H9 (cell line): ENCODE results near the gene GSS. TPM values are rescaled to one million over a fixed set of nuclear protein-coding genes. Genes with fewer than 3 reads are reported as not detected.

Source experiments
- DNase-seq: peaks from one replicate; pipeline ENCODE4 v3.0.0-alpha.2; 2017
- H2AFZ ChIP-seq: one replicate; pipeline ENCODE4 v1.6.1; 2013; ENCODE audit warnings: mild to moderate bottlenecking, low read length, control low read depth, moderate library complexity
- H2AK5ac ChIP-seq: 2 replicates; pipeline ENCODE4 v1.6.1; 2013; ENCODE audit warnings: low read length, control low read depth, mixed read lengths; ENCODE audit not compliant: insufficient read length
- H2BK120ac ChIP-seq: one replicate; pipeline ENCODE4 v1.6.1; 2013; ENCODE audit warnings: low read depth, mild to moderate bottlenecking, low read length, control low read depth, inconsistent platforms; ENCODE audit not compliant: poor library complexity, severe bottlenecking
- H2BK12ac ChIP-seq: 2 replicates; pipeline ENCODE4 v1.6.1; 2013; ENCODE audit warnings: low read length, control low read depth, mixed read lengths, low read depth; ENCODE audit not compliant: insufficient read length
- H2BK15ac ChIP-seq: 2 replicates; pipeline ENCODE4 v1.6.1; 2013; ENCODE audit warnings: low read depth, low read length, control low read depth
- H2BK20ac ChIP-seq: one replicate; pipeline ENCODE4 v1.6.1; 2013; ENCODE audit warnings: low read depth, mild to moderate bottlenecking, low read length, control low read depth, inconsistent platforms; ENCODE audit not compliant: poor library complexity, severe bottlenecking
- H2BK5ac ChIP-seq: 2 replicates; pipeline ENCODE4 v1.6.1; 2013; ENCODE audit warnings: low read length, control low read depth, mixed read lengths; ENCODE audit not compliant: insufficient read length
- H3K14ac ChIP-seq: 2 replicates; pipeline ENCODE4 v1.6.1; 2013; ENCODE audit warnings: low read length, control low read depth; ENCODE audit not compliant: insufficient read depth
- H3K18ac ChIP-seq: 2 replicates; pipeline ENCODE4 v1.6.1; 2013; ENCODE audit warnings: low read depth, mild to moderate bottlenecking, mixed read lengths, low read length, control low read depth; ENCODE audit not compliant: insufficient read length
- H3K23ac ChIP-seq: 2 replicates; pipeline ENCODE4 v1.6.1; 2013; ENCODE audit warnings: low read length, control low read depth, mixed read lengths, low read depth; ENCODE audit not compliant: insufficient read length
- H3K23me2 ChIP-seq: 2 replicates; pipeline ENCODE4 v1.6.1; 2013; ENCODE audit warnings: low read depth, mild to moderate bottlenecking, mixed read lengths, low read length, control low read depth; ENCODE audit not compliant: insufficient read length, poor library complexity, severe bottlenecking
- H3K27ac ChIP-seq: 2 replicates; pipeline ENCODE4 v1.5.1; 2013; ENCODE audit warnings: low read length, control low read depth, mixed read lengths, low read depth; ENCODE audit not compliant: insufficient read length
- H3K27me3 ChIP-seq: 2 replicates; pipeline ENCODE4 v1.6.1; 2013; ENCODE audit warnings: low read length, control low read depth, inconsistent platforms; ENCODE audit not compliant: insufficient read depth
- H3K4ac ChIP-seq: 2 replicates; pipeline ENCODE4 v1.6.1; 2013; ENCODE audit warnings: low read depth, mild to moderate bottlenecking, control low read depth, inconsistent platforms, low read length, moderate library complexity
- H3K4me1 ChIP-seq: 2 replicates; pipeline ENCODE4 v1.6.1; 2013; ENCODE audit warnings: low read length, control low read depth, inconsistent platforms; ENCODE audit not compliant: insufficient read depth
- H3K4me2 ChIP-seq: 2 replicates; pipeline ENCODE4 v1.6.1; 2013; ENCODE audit warnings: low read length, control low read depth, mixed read lengths; ENCODE audit not compliant: insufficient read length, insufficient read depth
- H3K56ac ChIP-seq: 2 replicates; pipeline ENCODE4 v1.6.1; 2013; ENCODE audit warnings: low read depth, mild to moderate bottlenecking, mixed read lengths, low read length, control low read depth; ENCODE audit not compliant: insufficient read length
- H3K79me1 ChIP-seq: 2 replicates; pipeline ENCODE4 v1.6.1; 2013; ENCODE audit warnings: low read depth, mild to moderate bottlenecking, moderate library complexity, low read length, control low read depth, inconsistent platforms; ENCODE audit not compliant: insufficient read depth, poor library complexity, severe bottlenecking
- H3K79me2 ChIP-seq: 2 replicates; pipeline ENCODE4 v1.6.1; 2013; ENCODE audit warnings: low read length, control low read depth, inconsistent platforms; ENCODE audit not compliant: insufficient read depth
- H3K9ac ChIP-seq: 2 replicates; pipeline ENCODE4 v1.6.1; 2013; ENCODE audit warnings: low read length, control low read depth, mixed read lengths; ENCODE audit not compliant: insufficient read length; ENCODE audit errors: extremely low read depth
- H3K9me3 ChIP-seq: one replicate; pipeline ENCODE4 v1.6.1; 2013; ENCODE audit warnings: low read depth, low read length, inconsistent platforms; ENCODE audit not compliant: control insufficient read depth
- H3T11ph ChIP-seq: one replicate; pipeline ENCODE4 v1.6.1; 2013; ENCODE audit warnings: mild to moderate bottlenecking, low read length, control low read depth, inconsistent platforms
- H4K20me1 ChIP-seq: one replicate; pipeline ENCODE4 v1.6.1; 2013; ENCODE audit not compliant: control insufficient read depth, insufficient read length, insufficient read depth
- H4K5ac ChIP-seq: 2 replicates; pipeline ENCODE4 v1.6.1; 2013; ENCODE audit warnings: low read depth, mild to moderate bottlenecking, mixed read lengths, low read length, control low read depth; ENCODE audit not compliant: insufficient read length
- H4K8ac ChIP-seq: replicated peaks from 2 replicates; pipeline ENCODE4 v1.6.1; 2013; ENCODE audit warnings: low read length, control low read depth, mixed read lengths, low read depth; ENCODE audit not compliant: insufficient read length
- H4K91ac ChIP-seq: 2 replicates; pipeline ENCODE4 v1.6.1; 2013; ENCODE audit warnings: low read depth, mild to moderate bottlenecking, moderate library complexity, mixed read lengths, low read length, control low read depth; ENCODE audit not compliant: insufficient read length
- H3K27ac Mint-ChIP-seq, 3 experiments: 2 replicates in 2 of 3; 3 replicates in 1 of 3; pipeline ENCODE4 v1.8.0; 2020 to 2021; ENCODE audit warnings: mixed read lengths in 3 of 3, mild to moderate bottlenecking in 1 of 3, moderate library complexity in 1 of 3
- H3K27me3 Mint-ChIP-seq: 2 replicates; pipeline ENCODE4 v1.8.0; 2021; ENCODE audit warnings: low read depth, mild to moderate bottlenecking, moderate library complexity, mixed read lengths
- H3K36me3 Mint-ChIP-seq, 3 experiments: 2 replicates in 2 of 3; 3 replicates in 1 of 3; pipeline ENCODE4 v1.8.0; 2020 to 2021; ENCODE audit warnings: low read depth in 3 of 3, mixed read lengths in 3 of 3; ENCODE audit not compliant: insufficient read depth in 1 of 3
- H3K4me1 Mint-ChIP-seq, 2 experiments: 2 replicates each; pipeline ENCODE4 v1.8.0; 2020; ENCODE audit warnings: mixed read lengths in 2 of 2
- H3K4me3 Mint-ChIP-seq, 2 experiments: 2 replicates in 1 of 2; 3 replicates in 1 of 2; pipeline ENCODE4 v1.8.0; 2020 to 2021; ENCODE audit warnings: mild to moderate bottlenecking in 2 of 2, mixed read lengths in 2 of 2, moderate library complexity in 1 of 2
- H3K9me3 Mint-ChIP-seq, 2 experiments: 2 replicates in 1 of 2; 3 replicates in 1 of 2; pipeline ENCODE4 v1.8.0; 2020; ENCODE audit warnings: mild to moderate bottlenecking in 2 of 2, mixed read lengths in 2 of 2, moderate library complexity in 1 of 2
- CTCF ChIP-seq: fragments of 200-600 bp; sonication (generic); conservative IDR thresholded peaks from 3 replicates; pipeline ENCODE4 v1.8.0; 2021; ENCODE audit warnings: antibody characterized with exemption, mild to moderate bottlenecking
- WGBS: extraction: QIAGEN DNeasy Blood & Tissue Kit; methylation state at CpG from one replicate; pipeline ENCODE4 v1.1.7; 2013; ENCODE audit warnings: missing lambda C conversion rate, low lambda C conversion rate, mixed read lengths; ENCODE audit not compliant: insufficient read length; ENCODE audit errors: extremely low coverage; 5-methylcytosine and 5-hydroxymethylcytosine counted together
- total RNA-seq: library from RNA; stranded (reverse); gene quantifications from 2 replicates; pipeline ENCODE4 v1.2.1, GENCODE V29; 2021

Gene GSS
- total RNA-seq, 1 experiment from 2014 or later = 48.5 TPM

GRCh38 chr20:34994509-34995131, 39.0 kb upstream of the GSS start:
- Mint-ChIP-seq H3K27ac (no peak overlapping the region; a peak in 1 of 7 replicates), H3K27me3 (peaks cover 2% of the 10 kb centered on the region), H3K4me1 (peaks cover 0 to 3% of the 10 kb centered on the region in 2 experiments; a peak in 2 of 4 replicates), H3K9me3 (no peaks in the 10 kb centered on the region; a peak in 1 of 5 replicates), H3K36me3 (peaks cover 8 to 48% (median 32%) of the 10 kb centered on the region in 3 experiments; a peak in 6 of 7 replicates), H3K4me3 (no peak overlapping the region; a peak in 1 of 5 replicates)
- H2BK5ac ChIP-seq = no peak overlapping the region
- no peaks in the 10 kb centered on the region for H3K9me3 ChIP-seq
- H2AFZ ChIP-seq = no peak overlapping the region
- H3K23ac ChIP-seq = no peak overlapping the region
- H3K27me3 ChIP-seq = no peaks in the 10 kb centered on the region
- H3K4ac ChIP-seq = no peak overlapping the region
- no peaks in the 10 kb centered on the region for H3K79me2 ChIP-seq
- H4K8ac ChIP-seq = no peak overlapping the region
- no peaks in the 10 kb centered on the region for H4K20me1 ChIP-seq
- H3K27ac ChIP-seq = no peak overlapping the region
- H3K9ac ChIP-seq = no peak overlapping the region
- H4K5ac ChIP-seq = no peak overlapping the region
- H2BK120ac ChIP-seq = no peak overlapping the region
- no peak overlapping the region for H2AK5ac ChIP-seq
- H3K4me1 ChIP-seq = no peaks in the 10 kb centered on the region
- H2BK15ac ChIP-seq = no peak overlapping the region
- no CpG with 5 or more reads among the region's 14 CpGs for WGBS
- no peak overlapping the region for H3K14ac ChIP-seq
- H2BK20ac ChIP-seq = no peak overlapping the region
- no peak overlapping the region for H3K4me2 ChIP-seq
- no peak for TF ChIP-seq CTCF
- no peak overlapping the region for H3K18ac ChIP-seq
- no peaks in the 10 kb centered on the region for H3K23me2 ChIP-seq
- H2BK12ac ChIP-seq = no peak overlapping the region
- no peaks in the 10 kb centered on the region for H3K79me1 ChIP-seq
- H3K56ac ChIP-seq = no peak overlapping the region
- no peak for DNase-seq
- no peak overlapping the region for H4K91ac ChIP-seq
- H3T11ph ChIP-seq = no peak overlapping the region
